GM10266 (cell line): ENCODE measurements around the gene MEIOB.
"Not testable (repeated sequence)": the region's sequence is repeated elsewhere in the genome, so short reads cannot be mapped to it uniquely, and the experiment has no call there.

ENCODE experiments used
- DNase-seq: peaks from one replicate; pipeline ENCODE4 v3.0.0; 2012; ENCODE audit errors: extremely low spot score
- TF ChIP-seq, protein P1 (sequence below): IDR thresholded peaks from 2 replicates; pipeline ENCODE4 v1.5.1; 2012; ENCODE audit warnings: mild to moderate bottlenecking, low read depth; ENCODE audit not compliant: control insufficient read depth, insufficient read depth; ENCODE audit errors: missing control alignments

The MEIOB gene

GRCh38 chr16:1906055-1906845, 34.3 kb upstream of the MEIOB start:
- TF ChIP-seq, protein P1, sequence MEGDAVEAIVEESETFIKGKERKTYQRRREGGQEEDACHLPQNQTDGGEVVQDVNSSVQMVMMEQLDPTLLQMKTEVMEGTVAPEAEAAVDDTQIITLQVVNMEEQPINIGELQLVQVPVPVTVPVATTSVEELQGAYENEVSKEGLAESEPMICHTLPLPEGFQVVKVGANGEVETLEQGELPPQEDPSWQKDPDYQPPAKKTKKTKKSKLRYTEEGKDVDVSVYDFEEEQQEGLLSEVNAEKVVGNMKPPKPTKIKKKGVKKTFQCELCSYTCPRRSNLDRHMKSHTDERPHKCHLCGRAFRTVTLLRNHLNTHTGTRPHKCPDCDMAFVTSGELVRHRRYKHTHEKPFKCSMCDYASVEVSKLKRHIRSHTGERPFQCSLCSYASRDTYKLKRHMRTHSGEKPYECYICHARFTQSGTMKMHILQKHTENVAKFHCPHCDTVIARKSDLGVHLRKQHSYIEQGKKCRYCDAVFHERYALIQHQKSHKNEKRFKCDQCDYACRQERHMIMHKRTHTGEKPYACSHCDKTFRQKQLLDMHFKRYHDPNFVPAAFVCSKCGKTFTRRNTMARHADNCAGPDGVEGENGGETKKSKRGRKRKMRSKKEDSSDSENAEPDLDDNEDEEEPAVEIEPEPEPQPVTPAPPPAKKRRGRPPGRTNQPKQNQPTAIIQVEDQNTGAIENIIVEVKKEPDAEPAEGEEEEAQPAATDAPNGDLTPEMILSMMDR: no peak
- no peak for DNase-seq

DNA sequence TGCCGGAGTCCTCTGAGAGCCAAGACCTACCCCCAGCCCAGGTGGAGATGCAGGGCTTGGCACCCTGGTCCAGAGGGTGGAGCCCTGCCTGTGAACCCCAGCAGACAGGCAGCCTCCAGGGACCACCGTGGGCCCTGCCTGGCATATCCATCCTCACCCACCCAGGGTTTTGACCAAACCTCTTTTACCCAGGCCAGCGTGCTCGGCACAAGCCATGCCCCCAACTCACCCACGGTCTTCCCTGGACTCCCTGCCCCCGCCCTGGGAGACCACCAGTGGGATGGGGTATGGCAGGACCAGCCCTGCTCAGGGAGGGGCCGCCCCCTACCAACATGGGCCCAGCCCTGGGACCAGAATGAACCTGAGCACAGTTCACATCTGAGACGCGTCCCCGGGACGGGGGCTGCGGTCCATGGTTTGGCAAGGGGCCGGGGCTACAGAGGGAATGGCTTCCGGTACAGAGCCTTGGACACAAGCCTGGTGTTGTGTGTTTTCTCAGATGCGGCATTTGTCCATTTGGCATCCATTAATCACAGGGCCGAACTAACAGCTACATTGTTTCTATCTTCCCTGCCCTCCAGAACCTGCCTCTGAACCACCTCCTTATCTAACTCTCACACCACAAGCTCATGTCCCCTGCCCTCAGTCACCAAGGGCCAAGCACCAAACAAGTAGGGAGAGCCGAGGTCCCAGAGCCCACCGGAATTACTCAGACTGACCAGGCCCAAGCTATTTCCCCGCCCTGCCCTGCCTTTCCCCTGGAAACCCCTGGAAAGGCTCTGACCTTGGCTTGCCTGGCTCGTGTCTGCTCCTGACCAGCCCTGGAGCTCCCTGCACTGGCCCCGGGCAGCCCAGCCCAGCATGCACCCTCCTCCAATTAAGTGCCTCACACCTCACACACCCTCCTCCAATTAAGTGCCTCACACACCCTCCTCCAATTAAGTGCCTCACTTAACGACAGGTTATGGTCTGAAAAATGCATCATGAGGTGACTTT, 32.2 kb upstream of the MEIOB start:
- no peak for DNase-seq
- TF ChIP-seq, protein P1: no peak

GRCh38 chr16:1903220-1903574, 31.2 kb upstream of the MEIOB start:
- TF ChIP-seq, protein P1: no peak
- DNase-seq: no peak

DNA sequence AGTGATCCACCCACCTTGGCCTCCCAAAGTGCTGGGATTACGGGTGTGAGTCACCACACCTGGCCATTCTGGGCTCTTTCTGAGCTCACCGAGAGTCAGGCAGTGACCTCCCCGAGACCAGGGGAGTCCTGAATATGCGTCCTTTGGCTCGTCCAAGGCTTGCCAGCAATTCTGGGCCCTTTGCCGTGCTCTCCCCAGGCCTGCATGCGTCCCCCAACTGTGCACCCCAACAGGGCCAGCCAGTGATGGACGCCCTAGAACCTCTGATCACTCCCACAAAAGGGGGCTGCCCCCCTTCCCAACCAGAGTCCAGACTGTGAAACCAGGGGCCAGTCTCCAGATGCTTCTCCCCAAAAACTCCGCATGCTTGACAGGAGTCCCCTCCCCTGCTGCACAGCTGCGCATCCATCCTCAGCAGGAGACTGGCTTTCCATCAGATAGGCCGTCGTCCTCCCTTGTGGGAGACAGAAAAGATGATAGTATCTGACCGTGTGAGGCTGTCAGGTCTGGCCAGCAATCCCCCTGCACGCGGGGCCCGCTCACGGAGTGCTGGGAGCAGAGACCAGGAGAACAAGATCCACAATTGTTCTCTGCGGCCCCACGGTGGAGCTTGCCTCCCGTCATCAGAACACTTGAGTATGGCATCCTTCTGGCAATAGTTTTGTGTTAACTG, 30.7 kb upstream of the MEIOB start:
- TF ChIP-seq, protein P1: no peak
- no peak for DNase-seq

DNA sequence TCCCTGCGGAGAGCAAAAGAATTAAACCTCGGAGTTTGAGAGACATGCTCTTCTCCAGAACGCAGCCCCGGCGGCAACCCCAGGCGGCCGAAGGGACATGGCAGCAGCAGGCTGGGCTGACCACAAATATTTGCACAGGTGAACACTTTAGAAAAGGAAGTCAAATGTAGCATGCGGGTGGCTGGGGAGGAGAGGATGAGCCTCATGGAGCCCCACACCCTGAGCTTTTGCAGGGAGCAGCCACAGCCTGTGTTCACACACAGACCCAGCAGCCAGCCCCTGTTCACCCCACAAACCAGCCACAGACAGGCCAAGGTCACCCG, 28.4 kb upstream of the MEIOB start:
- no peak for DNase-seq

DNA sequence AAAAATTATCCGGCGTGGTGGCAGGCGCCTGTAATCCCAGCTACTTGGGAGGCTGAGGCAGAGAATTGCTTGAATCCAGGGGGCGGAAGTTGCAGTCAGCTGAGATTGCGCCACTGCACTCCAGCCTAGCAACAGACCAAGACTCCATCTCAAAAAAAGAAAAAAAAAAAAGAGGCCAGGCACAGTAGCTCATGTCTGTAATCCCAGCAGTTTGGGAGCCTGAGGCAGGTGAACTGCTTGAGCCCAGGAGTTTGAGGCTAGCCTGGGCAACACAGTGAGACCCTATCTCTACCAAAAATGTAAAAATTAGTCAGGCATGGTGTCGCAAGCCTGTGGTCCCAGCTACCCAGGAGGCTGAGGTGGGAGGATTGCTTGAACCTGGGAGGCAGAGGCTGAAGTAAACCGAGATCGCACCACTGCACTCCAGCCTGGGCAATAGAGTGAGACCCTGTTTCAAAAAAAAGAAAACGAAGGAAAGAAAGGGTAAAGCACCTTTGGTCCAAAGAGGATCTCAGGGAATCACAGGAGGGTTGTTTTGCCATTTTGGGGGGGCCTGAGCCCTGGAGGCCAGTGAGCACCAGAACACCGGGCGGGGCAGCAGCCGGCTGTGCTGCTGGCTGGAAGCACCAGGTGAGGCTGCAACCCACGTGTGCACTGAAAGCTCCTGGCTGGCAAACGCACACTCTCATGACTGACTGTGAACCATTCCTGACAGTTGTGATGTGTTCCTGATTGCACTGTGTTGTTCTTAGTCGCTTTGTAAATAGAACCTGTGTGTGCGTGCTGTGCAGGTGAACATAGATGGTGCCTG, 27.9 kb upstream of the MEIOB start:
- TF ChIP-seq, protein P1: no peak
- no peak for DNase-seq

More for the DNA sequence above, 28.4 kb upstream of the MEIOB start:
- TF ChIP-seq, protein P1: no peak

GRCh38 chr16:1897692-1898091, 25.7 kb upstream of the MEIOB start:
- not testable (repeated sequence) for DNase-seq
